ENCODE results near the gene NTSR1.

DNA sequence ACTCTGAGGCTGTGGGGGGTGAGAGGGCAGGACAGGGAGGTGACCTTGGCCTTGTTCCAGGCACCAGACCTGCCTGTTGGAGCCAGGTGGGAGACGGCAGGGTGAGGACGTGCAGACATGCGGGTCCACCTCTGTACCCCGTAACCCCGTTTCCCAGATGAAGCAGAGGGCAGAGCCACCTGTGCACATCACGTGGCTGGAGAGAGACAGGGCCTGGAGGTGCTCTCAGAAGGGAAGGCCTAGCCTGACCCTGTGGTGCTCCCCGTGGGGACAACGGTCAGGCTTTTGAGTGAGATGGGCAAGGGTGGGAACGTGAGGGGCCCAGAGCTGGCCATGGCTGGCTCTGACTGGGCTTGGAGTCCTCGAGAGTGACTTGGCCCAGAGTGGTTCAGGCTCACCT, 6.6 kb downstream of the NTSR1 start:
- TF ChIP-seq POLR2AphosphoS5 (IDR thresholded peaks at IDR 0.05) (no peak), POLR2A (IDR thresholded peaks at IDR 0.05) (no peak)
- TF ChIP-seq, protein P1, sequence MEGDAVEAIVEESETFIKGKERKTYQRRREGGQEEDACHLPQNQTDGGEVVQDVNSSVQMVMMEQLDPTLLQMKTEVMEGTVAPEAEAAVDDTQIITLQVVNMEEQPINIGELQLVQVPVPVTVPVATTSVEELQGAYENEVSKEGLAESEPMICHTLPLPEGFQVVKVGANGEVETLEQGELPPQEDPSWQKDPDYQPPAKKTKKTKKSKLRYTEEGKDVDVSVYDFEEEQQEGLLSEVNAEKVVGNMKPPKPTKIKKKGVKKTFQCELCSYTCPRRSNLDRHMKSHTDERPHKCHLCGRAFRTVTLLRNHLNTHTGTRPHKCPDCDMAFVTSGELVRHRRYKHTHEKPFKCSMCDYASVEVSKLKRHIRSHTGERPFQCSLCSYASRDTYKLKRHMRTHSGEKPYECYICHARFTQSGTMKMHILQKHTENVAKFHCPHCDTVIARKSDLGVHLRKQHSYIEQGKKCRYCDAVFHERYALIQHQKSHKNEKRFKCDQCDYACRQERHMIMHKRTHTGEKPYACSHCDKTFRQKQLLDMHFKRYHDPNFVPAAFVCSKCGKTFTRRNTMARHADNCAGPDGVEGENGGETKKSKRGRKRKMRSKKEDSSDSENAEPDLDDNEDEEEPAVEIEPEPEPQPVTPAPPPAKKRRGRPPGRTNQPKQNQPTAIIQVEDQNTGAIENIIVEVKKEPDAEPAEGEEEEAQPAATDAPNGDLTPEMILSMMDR (IDR thresholded peaks at IDR 0.05): no peak
